SU-DHL-6 (cell line): ENCODE data around the gene POC1B.

Source experiments
- EZH2phosphoT487 ChIP-seq: fragments of 200-600 bp; sonication (generic), shearing (Covaris generic); conservative IDR thresholded peaks from 2 replicates; pipeline ENCODE4 v1.6.1; 2018; ENCODE audit warnings: mild to moderate bottlenecking, antibody characterized with exemption, low read length, moderate library complexity, mixed read lengths
- TF ChIP-seq, protein P1 (sequence below): fragments of 200-600 bp; sonication (generic); IDR thresholded peaks from one replicate; pipeline ENCODE4 v1.5.1; 2017; ENCODE audit warnings: antibody characterized with exemption, mild to moderate bottlenecking, low read length, moderate library complexity; ENCODE audit not compliant: insufficient read depth, poor library complexity, severe bottlenecking

DNA sequence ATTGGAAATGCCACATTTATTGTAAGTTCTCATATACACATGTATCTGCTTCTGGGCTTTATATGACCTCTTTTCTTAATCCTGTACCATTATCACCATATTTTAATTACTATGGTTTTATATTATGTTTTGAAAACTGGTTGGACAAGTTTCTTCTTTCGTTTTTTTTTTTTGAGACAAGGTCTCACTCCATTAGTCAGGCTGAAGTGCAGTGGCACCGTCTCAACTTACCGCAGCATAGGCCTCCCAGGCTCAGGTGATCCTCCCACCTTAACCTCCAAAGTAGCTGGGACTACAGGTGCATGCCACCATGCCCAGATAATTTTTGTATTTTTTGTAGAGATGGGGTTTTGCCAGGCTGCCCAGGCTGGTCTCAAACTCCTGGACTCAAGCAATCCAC is 45.9 kb downstream of the POC1B start:
- TF ChIP-seq, protein P1, sequence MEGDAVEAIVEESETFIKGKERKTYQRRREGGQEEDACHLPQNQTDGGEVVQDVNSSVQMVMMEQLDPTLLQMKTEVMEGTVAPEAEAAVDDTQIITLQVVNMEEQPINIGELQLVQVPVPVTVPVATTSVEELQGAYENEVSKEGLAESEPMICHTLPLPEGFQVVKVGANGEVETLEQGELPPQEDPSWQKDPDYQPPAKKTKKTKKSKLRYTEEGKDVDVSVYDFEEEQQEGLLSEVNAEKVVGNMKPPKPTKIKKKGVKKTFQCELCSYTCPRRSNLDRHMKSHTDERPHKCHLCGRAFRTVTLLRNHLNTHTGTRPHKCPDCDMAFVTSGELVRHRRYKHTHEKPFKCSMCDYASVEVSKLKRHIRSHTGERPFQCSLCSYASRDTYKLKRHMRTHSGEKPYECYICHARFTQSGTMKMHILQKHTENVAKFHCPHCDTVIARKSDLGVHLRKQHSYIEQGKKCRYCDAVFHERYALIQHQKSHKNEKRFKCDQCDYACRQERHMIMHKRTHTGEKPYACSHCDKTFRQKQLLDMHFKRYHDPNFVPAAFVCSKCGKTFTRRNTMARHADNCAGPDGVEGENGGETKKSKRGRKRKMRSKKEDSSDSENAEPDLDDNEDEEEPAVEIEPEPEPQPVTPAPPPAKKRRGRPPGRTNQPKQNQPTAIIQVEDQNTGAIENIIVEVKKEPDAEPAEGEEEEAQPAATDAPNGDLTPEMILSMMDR: no peak
- no peak for TF ChIP-seq EZH2phosphoT487
